Left ventricle myocardium inferior (tissue), 1 donor: Measurements from ENCODE around the gene PSMB11. TPM values are rescaled to one million over a fixed set of nuclear protein-coding genes. Genes with fewer than 3 reads are reported as not detected.

ENCODE experiments used
- DNase-seq: peaks from one replicate; pipeline ENCODE4 v3.0.0-alpha.2; 2020
- H3K27ac ChIP-seq: fragments of 200-600 bp; replicated peaks from 2 replicates; pipeline ENCODE4 v1.8.0; 2021
- H3K27me3 ChIP-seq: fragments of 200-600 bp; 2 replicates; pipeline ENCODE4 v1.8.0; 2021; ENCODE audit warnings: low read depth
- H3K36me3 ChIP-seq: fragments of 200-600 bp; 2 replicates; pipeline ENCODE4 v1.8.0; 2021
- H3K4me1 ChIP-seq: fragments of 200-600 bp; 2 replicates; pipeline ENCODE4 v1.8.0; 2021
- H3K4me3 ChIP-seq: fragments of 200-600 bp; 2 replicates; pipeline ENCODE4 v1.8.0; 2021; ENCODE audit warnings: mild to moderate bottlenecking, moderate library complexity
- H3K9me3 ChIP-seq: fragments of 200-600 bp; replicated peaks from 2 replicates; pipeline ENCODE4 v1.8.0; 2021
- intact Hi-C: fragments of 100-400 bp; cut with micrococcal nuclease; formaldehyde crosslinking; loops from one replicate; pipeline ENCODE4 v1.11.0; 2022
- total RNA-seq: library from RNA; stranded (reverse); fragmentation: NEBNext Ultra II Directional; extraction: Animal tissue kit (Norgen Biotek cat#: 25700); gene quantifications from one replicate; pipeline ENCODE4 v1.2.1, GENCODE V29; 2021
- TF ChIP-seq, protein P1 (sequence below): fragments of 200-600 bp; IDR thresholded peaks from 2 replicates; pipeline ENCODE4 v1.8.0; 2021; ENCODE audit warnings: antibody characterized with exemption, mild to moderate bottlenecking, borderline replicate concordance
- donor health status: DM: no; HTN: yes; CAD: no; lungs with severe emphysema.

PSMB11 gene
- total RNA-seq, 1 donor from 2014 or later, result not detected

DNA sequence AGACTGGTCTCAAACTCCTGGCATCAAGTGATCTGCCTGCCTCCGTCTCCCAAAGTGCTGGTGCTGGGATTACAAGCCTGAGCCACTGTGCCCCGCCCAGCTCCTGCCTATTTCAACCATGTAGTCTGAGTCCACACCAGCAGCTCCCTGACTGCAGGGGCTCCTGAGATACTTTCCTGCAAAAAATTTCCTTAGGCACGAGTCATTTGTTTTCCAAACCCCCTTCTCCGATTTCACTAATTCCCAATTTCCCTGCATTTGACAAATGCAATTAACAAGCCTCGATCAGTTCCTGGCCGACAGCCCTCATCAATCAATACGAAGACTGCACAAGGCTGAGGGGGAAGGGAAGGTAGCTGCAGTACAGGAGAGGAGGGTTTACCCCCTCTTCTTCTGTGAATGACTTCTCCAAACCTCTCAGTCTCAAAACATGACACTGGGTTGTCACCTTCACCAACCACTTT, 17.4 kb upstream of the PSMB11 start:
- H3K27ac ChIP-seq, result no peak overlapping the region
- peaks cover 31% of the 10 kb centered on the region for H3K4me1 ChIP-seq
- intact Hi-C loops, result no loop called here
- H3K4me3 ChIP-seq, result no peak overlapping the region
- H3K9me3 ChIP-seq, result no peaks in the 10 kb centered on the region
- no peaks in the 10 kb centered on the region for H3K27me3 ChIP-seq
- H3K36me3 ChIP-seq, result peaks cover 44% of the 10 kb centered on the region
- TF ChIP-seq, protein P1, sequence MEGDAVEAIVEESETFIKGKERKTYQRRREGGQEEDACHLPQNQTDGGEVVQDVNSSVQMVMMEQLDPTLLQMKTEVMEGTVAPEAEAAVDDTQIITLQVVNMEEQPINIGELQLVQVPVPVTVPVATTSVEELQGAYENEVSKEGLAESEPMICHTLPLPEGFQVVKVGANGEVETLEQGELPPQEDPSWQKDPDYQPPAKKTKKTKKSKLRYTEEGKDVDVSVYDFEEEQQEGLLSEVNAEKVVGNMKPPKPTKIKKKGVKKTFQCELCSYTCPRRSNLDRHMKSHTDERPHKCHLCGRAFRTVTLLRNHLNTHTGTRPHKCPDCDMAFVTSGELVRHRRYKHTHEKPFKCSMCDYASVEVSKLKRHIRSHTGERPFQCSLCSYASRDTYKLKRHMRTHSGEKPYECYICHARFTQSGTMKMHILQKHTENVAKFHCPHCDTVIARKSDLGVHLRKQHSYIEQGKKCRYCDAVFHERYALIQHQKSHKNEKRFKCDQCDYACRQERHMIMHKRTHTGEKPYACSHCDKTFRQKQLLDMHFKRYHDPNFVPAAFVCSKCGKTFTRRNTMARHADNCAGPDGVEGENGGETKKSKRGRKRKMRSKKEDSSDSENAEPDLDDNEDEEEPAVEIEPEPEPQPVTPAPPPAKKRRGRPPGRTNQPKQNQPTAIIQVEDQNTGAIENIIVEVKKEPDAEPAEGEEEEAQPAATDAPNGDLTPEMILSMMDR, result no peak
- DNase-seq, result no peak

DNA sequence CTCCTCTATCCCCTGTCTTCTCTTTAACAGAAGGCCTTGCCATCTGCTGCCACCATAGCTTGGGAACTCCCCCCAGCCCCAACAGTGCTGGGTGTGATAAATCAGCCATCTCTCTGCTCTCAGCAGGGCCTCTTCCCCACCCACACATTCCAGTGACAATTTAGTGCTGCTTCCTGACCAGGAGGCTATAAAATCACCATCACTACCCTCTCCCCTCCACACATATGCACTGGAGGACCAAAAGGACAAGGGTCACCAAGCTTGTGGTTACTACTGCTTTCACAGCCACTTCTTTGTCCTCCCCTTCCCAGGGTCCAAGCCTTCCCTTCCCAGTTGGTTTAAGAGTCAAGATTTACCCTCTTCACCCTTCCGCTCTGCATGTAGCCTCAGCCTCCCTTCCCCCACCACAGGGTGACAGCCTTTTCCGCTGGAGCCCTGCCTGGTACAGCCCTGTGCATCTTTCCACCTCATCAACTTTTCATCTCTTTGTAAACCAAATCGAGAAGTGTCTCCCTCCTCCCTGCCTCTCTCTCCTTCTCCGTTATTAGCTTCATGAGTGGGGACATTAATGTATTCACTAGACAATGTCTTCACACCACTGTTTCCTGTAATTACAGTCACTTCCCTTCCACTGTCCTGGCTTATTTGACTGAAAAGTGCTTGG, 16.7 kb upstream of the PSMB11 start:
- Histone ChIP-seq H3K9me3 (no peaks in the 10 kb centered on the region), H3K27ac (no peak overlapping the region), H3K4me3 (no peak overlapping the region), H3K27me3 (no peaks in the 10 kb centered on the region), H3K36me3 (peaks cover 45% of the 10 kb centered on the region), H3K4me1 (peaks cover 31% of the 10 kb centered on the region)
- intact Hi-C loops, result no loop called here
- TF ChIP-seq, protein P1, result no peak
- no peak for DNase-seq

DNA sequence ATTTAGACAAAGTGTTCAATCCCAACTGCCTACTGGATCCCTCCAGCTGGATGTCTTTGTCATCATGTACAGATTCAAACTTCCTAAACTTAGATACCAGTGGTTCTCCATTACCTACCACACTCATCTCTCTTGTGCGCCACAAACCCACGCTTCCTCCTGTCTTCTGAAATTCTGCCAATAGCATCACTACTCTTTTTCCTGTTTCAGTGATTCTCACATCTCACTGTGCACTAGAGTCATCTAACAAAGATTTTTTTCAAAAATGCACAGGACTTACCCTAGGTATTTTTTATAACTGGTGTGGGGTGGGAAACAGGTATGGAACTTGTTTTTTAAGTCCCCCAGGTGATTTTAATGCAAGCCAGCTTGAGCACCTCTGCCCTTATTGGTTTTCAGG, 13.2 kb upstream of the PSMB11 start:
- no peak for DNase-seq
- peaks cover 46% of the 10 kb centered on the region for H3K4me1 ChIP-seq
- no peak overlapping the region for H3K4me3 ChIP-seq
- intact Hi-C loops, result no loop called here
- no peaks in the 10 kb centered on the region for H3K27me3 ChIP-seq
- H3K36me3 ChIP-seq, result peaks cover 77% of the 10 kb centered on the region
- TF ChIP-seq, protein P1, result no peak
- H3K9me3 ChIP-seq, result no peaks in the 10 kb centered on the region
- H3K27ac ChIP-seq, result no peak overlapping the region

DNA sequence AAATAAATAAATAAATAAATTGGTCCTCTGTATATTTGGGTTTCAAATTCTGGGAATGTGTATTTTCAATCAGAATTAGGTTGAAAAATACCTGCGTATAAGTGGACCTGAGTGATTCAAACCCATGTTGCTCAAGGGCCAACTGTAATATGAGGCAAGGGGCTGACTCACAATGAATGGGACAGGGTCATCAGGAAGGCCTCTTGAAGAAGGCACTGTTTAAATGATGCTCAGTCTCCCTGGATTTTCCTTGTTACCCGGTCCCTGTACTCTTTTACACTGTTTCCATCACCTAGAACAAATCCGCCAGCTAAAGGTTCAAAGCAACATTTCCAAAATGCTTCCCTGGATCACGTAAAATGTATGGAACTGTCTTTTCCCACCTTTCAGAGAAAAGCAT, 11.1 kb upstream of the PSMB11 start:
- Histone ChIP-seq H3K36me3 (peaks cover 68% of the 10 kb centered on the region), H3K4me1 (peaks cover 52% of the 10 kb centered on the region), H3K4me3 (no peak overlapping the region), H3K27ac (no peak overlapping the region), H3K27me3 (no peaks in the 10 kb centered on the region), H3K9me3 (no peaks in the 10 kb centered on the region)
- TF ChIP-seq, protein P1, result no peak
- no peak for DNase-seq
- intact Hi-C loops, result no loop called here

DNA sequence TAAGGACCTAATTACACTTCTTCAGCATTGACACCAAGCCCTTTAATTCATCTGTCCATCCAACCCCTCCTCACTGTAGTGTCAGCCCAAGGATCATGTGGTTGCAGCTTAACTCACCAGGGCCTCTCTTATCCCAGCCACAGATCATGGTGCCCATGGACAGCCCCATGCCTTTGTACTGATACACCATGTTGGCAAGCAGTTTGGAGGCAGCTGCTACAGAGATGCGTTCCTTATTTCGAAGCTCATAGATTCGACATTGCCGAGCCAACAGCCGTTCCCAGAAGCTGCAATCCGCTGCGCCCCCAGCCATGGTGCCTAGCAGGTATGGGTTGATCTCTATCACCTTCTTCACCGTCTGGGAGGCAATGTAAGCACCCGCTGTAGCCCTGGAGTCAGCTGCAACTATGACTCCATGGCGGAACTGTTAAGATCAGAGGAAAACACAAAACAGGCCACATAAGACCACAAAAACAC, 8.7 kb upstream of the PSMB11 start:
- Histone ChIP-seq H3K27me3 (no peaks in the 10 kb centered on the region), H3K4me1 (peaks cover 43% of the 10 kb centered on the region), H3K9me3 (no peaks in the 10 kb centered on the region), H3K27ac (no peak overlapping the region), H3K36me3 (peaks cover 47% of the 10 kb centered on the region), H3K4me3 (peak overlapping the region; percentile 89)
- DNase-seq, result no peak
- TF ChIP-seq, protein P1, result no peak
- intact Hi-C loops, result no loop called here
